Breast epithelium (tissue), 4 donors: ENCODE results near the gene RRAGD. TPM values are rescaled to one million over a fixed set of nuclear protein-coding genes. Genes with fewer than 3 reads are reported as not detected.
"Not testable (repeated sequence)": the region's sequence is repeated elsewhere in the genome, so short reads cannot be mapped to it uniquely, and the experiment has no call there.

ENCODE experiments used
- DNase-seq, 2 donors: peaks; one replicate each; pipeline ENCODE4 v3.0.0-alpha.2; 2019; ENCODE audit warnings: low spot score in 2 of 2
- H3K27ac ChIP-seq, 2 donors: fragments of 200-600 bp; sonication (generic) in 1 of 2; one replicate each; pipeline ENCODE4 v1.5.1; 2016 to 2019; ENCODE audit warnings: mild to moderate bottlenecking in 1 of 2
- H3K27me3 ChIP-seq, 2 donors: fragments of 200-600 bp; sonication (generic) in 1 of 2; one replicate each; pipeline versions ENCODE4 v1.5.1 to v1.6.0; 2017 to 2019; ENCODE audit warnings: control low read depth in 1 of 2, mild to moderate bottlenecking in 1 of 2
- H3K36me3 ChIP-seq: fragments of 200-600 bp; one replicate; pipeline ENCODE4 v1.5.1; 2019
- H3K4me1 ChIP-seq, 2 donors: fragments of 200-600 bp; sonication (generic); one replicate each; pipeline ENCODE4 v1.5.1; 2016 to 2019; ENCODE audit warnings: control low read depth in 1 of 2
- H3K4me3 ChIP-seq, 3 donors: fragments of 200-600 bp; sonication (generic); 1 replicate in 2 of 3; 2 replicates in 1 of 3; pipeline ENCODE4 v1.5.1; 2016 to 2019; ENCODE audit warnings: mild to moderate bottlenecking in 3 of 3, moderate library complexity in 2 of 3
- H3K9me3 ChIP-seq, 2 donors: fragments of 200-600 bp; sonication (generic) in 1 of 2; one replicate each; pipeline ENCODE4 v1.5.1; 2016 to 2019; ENCODE audit warnings: control low read depth in 1 of 2
- CTCF ChIP-seq, 3 donors: fragments of 450-650 bp; IDR thresholded peaks; one replicate each; pipeline ENCODE4 v1.5.1; 2016 to 2017; ENCODE audit warnings: antibody characterized with exemption in 3 of 3, mild to moderate bottlenecking in 3 of 3, moderate library complexity in 3 of 3
- POLR2A ChIP-seq: fragments of 450-650 bp; IDR thresholded peaks from one replicate; pipeline ENCODE4 v1.6.1; 2016; ENCODE audit warnings: antibody characterized with exemption, mild to moderate bottlenecking, moderate library complexity
- POLR2AphosphoS5 ChIP-seq, 3 donors: sonication (generic); formaldehyde crosslinking; IDR thresholded peaks; one replicate each; pipeline ENCODE4 v1.6.1; 2017; ENCODE audit warnings: antibody characterized with exemption in 3 of 3
- intact Hi-C: fragments of 100-400 bp; cut with DNase I; formaldehyde crosslinking; loops from one replicate; pipeline ENCODE4 v1.15.1; 2023; ENCODE audit warnings: low total_unique reads
- total RNA-seq, 3 donors: library from RNA; depleted of rRNA; stranded (reverse); fragments of >200 nt; gene quantifications; one replicate each; pipeline ENCODE4 v1.1.0, GENCODE V29; 2016

The RRAGD gene
- total RNA-seq, 3 donors from 2014 or later, result 12.8 to 38.6 (median 23.9) TPM

GRCh38 chr6:89398762-89399525 lies 13.1 kb downstream of the RRAGD start:
- no peaks in the 10 kb centered on the region for H3K4me1 ChIP-seq
- no peak overlapping the region for H3K4me3 ChIP-seq
- intact Hi-C loops, result no loop called here
- no peaks in the 10 kb centered on the region for H3K27me3 ChIP-seq
- H3K36me3 ChIP-seq, result no peaks in the 10 kb centered on the region
- no peak for TF ChIP-seq CTCF (IDR thresholded peaks at IDR 0.05)
- TF ChIP-seq POLR2A, result no peak
- TF ChIP-seq POLR2AphosphoS5 (IDR thresholded peaks at IDR 0.05), result no peak
- no peak overlapping the region for H3K27ac ChIP-seq
- no peak for DNase-seq
- H3K9me3 ChIP-seq, result no peaks in the 10 kb centered on the region

- DNase-seq, H3K4me1 ChIP-seq, H3K9me3 ChIP-seq, H3K36me3 ChIP-seq, H3K4me3 ChIP-seq, H3K27ac ChIP-seq, intact Hi-C loops, H3K27me3 ChIP-seq: not testable (repeated sequence)
These were observed 14.2 kb downstream of the RRAGD start for GRCh38 chr6:89397884-89398283.

- Histone ChIP-seq H3K36me3 (no peaks in the 10 kb centered on the region), H3K27me3 (no peaks in the 10 kb centered on the region), H3K9me3 (no peaks in the 10 kb centered on the region), H3K4me1 (no peaks in the 10 kb centered on the region), H3K4me3 (no peak overlapping the region), H3K27ac (no peak overlapping the region)
- no peak for TF ChIP-seq CTCF (IDR thresholded peaks at IDR 0.05)
- TF ChIP-seq POLR2A, result no peak
- no peak for TF ChIP-seq POLR2AphosphoS5 (IDR thresholded peaks at IDR 0.05)
- intact Hi-C loops, result no loop called here
- no peak for DNase-seq
These were observed 18.4 kb downstream of the RRAGD start for GRCh38 chr6:89393659-89394058.

- no peak overlapping the region for H3K4me3 ChIP-seq
These were observed 19.2 kb downstream of the RRAGD start for GRCh38 chr6:89392823-89393222.

GRCh38 chr6:89388846-89389245 lies 23.2 kb downstream of the RRAGD start:
- H3K9me3 ChIP-seq, result no peaks in the 10 kb centered on the region
- TF ChIP-seq CTCF (IDR thresholded peaks at IDR 0.05) (no peak), POLR2A (no peak), POLR2AphosphoS5 (IDR thresholded peaks at IDR 0.05) (no peak)
- no peak overlapping the region for H3K27ac ChIP-seq
- DNase-seq, result no peak
- H3K36me3 ChIP-seq, result no peaks in the 10 kb centered on the region
- H3K27me3 ChIP-seq, result no peaks in the 10 kb centered on the region
- intact Hi-C loops, result no loop called here
- H3K4me3 ChIP-seq, result no peak overlapping the region
- H3K4me1 ChIP-seq, result no peaks in the 10 kb centered on the region

More at GRCh38 chr6:89392823-89393222, 19.2 kb downstream of the RRAGD start:
- no peaks in the 10 kb centered on the region for H3K4me1 ChIP-seq
- no peaks in the 10 kb centered on the region for H3K36me3 ChIP-seq
- intact Hi-C loops, result no loop called here
- H3K9me3 ChIP-seq, result no peaks in the 10 kb centered on the region
- H3K27me3 ChIP-seq, result no peaks in the 10 kb centered on the region
- H3K27ac ChIP-seq, result no peak overlapping the region
- TF ChIP-seq POLR2AphosphoS5 (IDR thresholded peaks at IDR 0.05), result no peak
- no peak for TF ChIP-seq POLR2A
- no peak for TF ChIP-seq CTCF (IDR thresholded peaks at IDR 0.05)
- DNase-seq, result no peak
